AG09319 (cell line): ENCODE data around the gene GEMIN7.
A peak's percentile ranks its signal among the peaks of the same experiment; 100 is the strongest.

ENCODE experiments used
- DNase-seq: peaks from one replicate; pipeline ENCODE4 v3.0.0-alpha.2; 2010; ENCODE audit warnings: low read depth; ENCODE audit errors: extremely low read depth
- TF ChIP-seq, protein P1 (sequence below): IDR thresholded peaks from 2 replicates; pipeline ENCODE4 v1.5.1; 2011; ENCODE audit warnings: low read depth, mild to moderate bottlenecking, inconsistent platforms, low read length, moderate library complexity

Gene GEMIN7

DNA sequence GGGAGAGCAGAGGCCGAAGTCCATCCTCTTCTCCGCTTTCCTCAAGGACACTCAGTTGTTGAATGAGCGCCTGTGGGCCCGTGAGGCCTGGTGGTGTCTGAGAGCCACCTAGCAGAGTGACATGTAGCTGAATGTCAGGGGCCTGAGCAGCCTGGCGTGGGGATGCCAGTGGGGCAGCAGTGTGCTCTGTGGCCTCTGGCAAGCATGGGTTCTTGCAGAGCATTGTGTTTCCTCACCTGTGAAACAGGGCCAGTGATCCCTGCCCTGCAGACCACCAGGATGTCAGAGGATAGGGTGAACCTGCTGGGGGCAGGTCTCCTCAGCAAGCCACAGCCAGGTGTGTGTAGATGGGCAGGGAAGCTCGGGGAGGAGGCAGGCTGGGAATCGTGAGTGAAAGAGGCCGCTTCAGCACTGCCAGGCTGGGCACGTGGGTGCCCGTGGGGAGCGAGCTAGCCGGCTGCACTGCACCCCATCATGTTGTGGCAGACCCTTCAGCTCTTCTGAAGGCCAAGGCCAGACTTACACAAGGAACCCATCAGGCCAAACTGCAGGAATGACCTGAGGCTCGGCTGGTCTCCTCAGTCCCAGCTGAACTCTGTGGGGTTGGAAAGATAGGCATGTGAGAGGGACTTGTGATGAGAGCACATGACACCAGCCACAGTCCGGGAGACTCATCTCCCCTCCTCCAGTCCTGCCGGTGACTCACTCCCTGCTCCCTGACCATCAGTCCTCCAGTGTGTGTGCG, 18.9 kb downstream of the GEMIN7 start:
- peak; percentile 65 for DNase-seq
- TF ChIP-seq, protein P1, sequence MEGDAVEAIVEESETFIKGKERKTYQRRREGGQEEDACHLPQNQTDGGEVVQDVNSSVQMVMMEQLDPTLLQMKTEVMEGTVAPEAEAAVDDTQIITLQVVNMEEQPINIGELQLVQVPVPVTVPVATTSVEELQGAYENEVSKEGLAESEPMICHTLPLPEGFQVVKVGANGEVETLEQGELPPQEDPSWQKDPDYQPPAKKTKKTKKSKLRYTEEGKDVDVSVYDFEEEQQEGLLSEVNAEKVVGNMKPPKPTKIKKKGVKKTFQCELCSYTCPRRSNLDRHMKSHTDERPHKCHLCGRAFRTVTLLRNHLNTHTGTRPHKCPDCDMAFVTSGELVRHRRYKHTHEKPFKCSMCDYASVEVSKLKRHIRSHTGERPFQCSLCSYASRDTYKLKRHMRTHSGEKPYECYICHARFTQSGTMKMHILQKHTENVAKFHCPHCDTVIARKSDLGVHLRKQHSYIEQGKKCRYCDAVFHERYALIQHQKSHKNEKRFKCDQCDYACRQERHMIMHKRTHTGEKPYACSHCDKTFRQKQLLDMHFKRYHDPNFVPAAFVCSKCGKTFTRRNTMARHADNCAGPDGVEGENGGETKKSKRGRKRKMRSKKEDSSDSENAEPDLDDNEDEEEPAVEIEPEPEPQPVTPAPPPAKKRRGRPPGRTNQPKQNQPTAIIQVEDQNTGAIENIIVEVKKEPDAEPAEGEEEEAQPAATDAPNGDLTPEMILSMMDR, result no peak

DNA sequence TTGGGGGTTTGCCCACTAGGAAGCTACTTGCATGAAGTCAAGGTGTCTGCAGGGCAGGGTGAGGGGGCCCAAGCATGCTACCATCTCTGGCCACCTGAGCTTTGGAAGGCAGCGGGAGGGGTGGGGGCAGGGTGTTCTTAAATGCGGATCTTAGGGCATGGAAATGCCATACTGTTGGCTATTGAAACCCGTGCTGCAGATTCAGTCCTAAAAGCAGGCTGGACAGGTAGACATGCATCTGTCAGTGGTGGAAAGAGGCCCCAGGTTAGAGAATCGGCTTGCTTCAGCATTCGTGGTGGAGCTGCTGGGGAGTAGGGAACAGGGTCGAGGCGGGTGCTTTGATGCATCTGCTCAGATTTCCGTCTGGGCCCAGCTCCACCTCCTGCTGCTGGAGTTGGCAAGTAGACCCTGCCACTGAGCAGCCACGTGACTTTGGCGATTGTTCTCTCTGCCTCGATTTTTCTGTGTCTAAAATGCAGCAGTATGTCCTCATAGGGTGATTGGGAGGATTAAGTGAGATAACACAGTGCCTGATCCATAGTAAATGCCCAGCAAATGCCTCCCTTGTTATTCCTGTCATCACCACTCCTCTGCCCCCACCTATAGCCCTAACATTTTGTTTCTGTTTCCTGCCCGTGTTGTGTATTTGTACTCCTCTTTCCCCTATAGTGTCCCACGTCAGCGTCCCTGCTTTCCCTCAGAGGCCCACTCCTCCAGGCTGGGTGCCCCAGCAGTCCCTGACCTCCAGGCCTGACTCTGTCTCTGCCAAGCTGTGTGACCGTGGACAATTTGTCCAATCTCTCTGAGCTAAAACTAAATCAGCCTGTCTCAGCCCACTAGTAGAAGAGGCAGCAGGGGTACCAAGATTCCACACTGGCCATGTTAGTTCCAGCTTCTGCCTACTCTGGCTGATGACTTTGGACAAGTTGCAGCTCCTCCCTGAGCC, 19.7 kb downstream of the GEMIN7 start:
- TF ChIP-seq, protein P1, result no peak
- DNase-seq, result no peak

DNA sequence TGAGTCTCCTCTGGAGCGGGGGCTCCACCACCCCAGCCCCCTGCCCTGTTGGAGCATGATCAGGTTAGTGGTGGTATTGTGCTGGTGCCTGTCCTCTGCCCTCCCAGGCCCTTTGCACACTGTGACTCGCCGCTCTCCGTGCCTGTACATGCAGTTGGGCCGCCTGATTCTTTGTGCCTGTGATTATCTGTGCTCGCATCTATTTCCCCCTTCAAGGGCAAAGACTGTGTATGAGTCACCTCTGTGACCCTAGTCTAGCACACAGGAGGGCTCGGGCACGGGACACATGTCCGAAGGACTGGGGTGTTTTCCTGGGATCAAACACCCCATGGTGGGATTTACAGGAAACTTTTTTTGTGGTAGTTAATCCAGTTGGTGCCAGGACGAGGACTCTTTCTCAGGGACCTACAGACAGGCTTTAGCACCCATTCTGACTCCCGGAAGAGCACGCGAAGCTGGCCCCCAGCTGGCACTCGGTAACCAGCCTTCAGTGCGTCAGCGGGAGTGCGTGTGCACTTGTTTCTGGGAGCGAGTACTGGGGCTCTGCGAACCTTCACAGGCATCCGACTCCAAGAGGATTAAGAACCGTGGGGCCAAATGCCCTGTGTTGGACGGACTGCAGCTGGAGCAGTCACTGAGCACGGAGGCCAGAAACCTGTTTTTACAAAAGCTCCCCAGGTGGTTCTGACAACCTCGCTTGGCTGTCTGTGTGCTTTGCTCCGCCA, 20.6 kb downstream of the GEMIN7 start:
- no peak for DNase-seq
- TF ChIP-seq, protein P1, result no peak

DNA sequence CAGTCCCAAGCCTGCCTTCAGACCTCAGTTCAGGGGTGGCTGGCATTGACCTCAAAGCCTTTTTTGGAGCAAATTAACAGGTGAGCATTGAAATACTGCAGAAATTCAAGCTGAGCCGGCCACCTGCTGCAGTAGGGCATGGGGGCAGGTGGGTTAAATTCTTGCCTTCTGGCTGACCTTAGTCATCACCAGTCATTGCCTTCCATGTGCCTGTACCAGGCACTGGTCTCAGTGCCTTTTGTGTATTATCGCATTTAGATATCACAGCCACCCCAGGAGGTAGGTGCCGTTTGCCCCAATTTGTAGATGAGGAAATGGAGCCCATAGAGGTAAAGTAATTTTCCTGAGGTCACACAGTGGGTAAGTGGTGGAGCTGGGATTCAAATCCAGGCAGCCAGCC, 21.1 kb downstream of the GEMIN7 start:
- TF ChIP-seq, protein P1, result no peak
- no peak for DNase-seq

DNA sequence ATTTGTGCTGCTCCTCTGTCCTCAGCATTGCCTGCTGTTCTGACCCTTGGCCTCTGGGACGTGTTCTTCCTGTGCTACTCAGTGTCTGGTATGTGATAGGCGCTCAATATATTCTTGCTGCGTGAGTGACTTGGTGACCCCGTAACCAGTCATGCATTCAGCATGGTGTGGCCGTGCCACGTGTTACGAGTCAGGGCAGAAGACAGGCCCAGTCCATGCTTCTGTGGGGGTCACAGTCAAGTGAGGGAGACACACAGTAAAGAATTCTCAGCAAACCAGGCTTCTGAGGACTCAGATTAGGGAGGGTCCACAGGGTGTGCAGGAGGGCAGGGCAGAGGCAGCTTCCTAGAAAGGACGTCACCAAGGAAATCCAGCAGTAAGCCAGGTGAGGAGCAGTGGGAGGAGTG, 21.8 kb downstream of the GEMIN7 start:
- no peak for DNase-seq
- TF ChIP-seq, protein P1, result no peak

DNA sequence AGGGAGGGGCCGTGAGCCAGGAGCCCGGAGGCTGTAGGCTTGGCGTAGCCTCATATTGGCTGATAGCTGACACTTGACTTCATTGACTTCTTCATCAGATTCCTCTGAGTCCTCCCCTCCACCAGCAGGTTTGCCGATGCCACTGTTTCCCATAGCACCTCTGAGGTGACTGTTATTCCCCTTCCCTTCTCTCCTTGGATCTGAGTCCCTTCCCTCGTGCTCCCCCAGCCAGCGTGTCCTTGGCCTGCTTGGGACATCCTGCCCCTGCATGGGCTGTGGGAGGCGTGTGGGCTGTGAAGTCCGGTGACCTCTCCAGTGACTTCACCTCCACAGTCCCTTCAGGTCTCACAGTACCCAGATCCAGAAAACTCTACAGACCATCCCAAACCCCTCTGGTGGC, 22.7 kb downstream of the GEMIN7 start:
- no peak for DNase-seq
- TF ChIP-seq, protein P1, result no peak
